Breast epithelium (tissue), 3 donors: ENCODE data around the gene NRXN3.

Experiments used
- CTCF ChIP-seq, 3 donors: fragments of 450-650 bp; IDR thresholded peaks; one replicate each; pipeline ENCODE4 v1.5.1; 2016 to 2017; ENCODE audit warnings: antibody characterized with exemption in 3 of 3, mild to moderate bottlenecking in 3 of 3, moderate library complexity in 3 of 3
- POLR2AphosphoS5 ChIP-seq, 3 donors: sonication (generic); formaldehyde crosslinking; IDR thresholded peaks; one replicate each; pipeline ENCODE4 v1.6.1; 2017; ENCODE audit warnings: antibody characterized with exemption in 3 of 3

GRCh38 chr14:79600406-79600805 is 1430.2 kb downstream of the NRXN3 start:
- no peak for TF ChIP-seq CTCF (IDR thresholded peaks at IDR 0.05)
- no peak for TF ChIP-seq POLR2AphosphoS5 (IDR thresholded peaks at IDR 0.05)
